KMS-11 (cell line): ENCODE results near the gene KIF1A.

Source experiments
- H2AFZ ChIP-seq: fragments of 200-600 bp; sonication (generic); 2 replicates; pipeline ENCODE4 v1.6.1; 2016; ENCODE audit warnings: antibody characterized with exemption, mixed run types, low read depth
- H3K27ac ChIP-seq: fragments of 200-600 bp; sonication (generic); 2 replicates; pipeline ENCODE4 v1.6.1; 2016; ENCODE audit warnings: mild to moderate bottlenecking, mixed run types
- H3K27me3 ChIP-seq: fragments of 200-600 bp; sonication (generic); 2 replicates; pipeline ENCODE4 v1.6.1; 2017; ENCODE audit warnings: mild to moderate bottlenecking, low read depth, mixed run types, moderate library complexity; ENCODE audit not compliant: insufficient read depth
- H3K36me3 ChIP-seq: fragments of 200-600 bp; sonication (generic); 2 replicates; pipeline ENCODE4 v1.6.1; 2017; ENCODE audit warnings: mild to moderate bottlenecking, mixed run types; ENCODE audit not compliant: insufficient read depth
- H3K4me1 ChIP-seq: fragments of 200-600 bp; sonication (generic); 2 replicates; pipeline ENCODE4 v1.6.1; 2016; ENCODE audit warnings: mild to moderate bottlenecking, low read depth, mixed run types; ENCODE audit not compliant: poor library complexity, severe bottlenecking
- H3K4me2 ChIP-seq: fragments of 200-600 bp; sonication (generic); 2 replicates; pipeline ENCODE4 v1.7.0; 2016; ENCODE audit warnings: mild to moderate bottlenecking, mixed run types
- H3K4me3 ChIP-seq: fragments of 200-600 bp; sonication (generic); IDR thresholded peaks from 2 replicates; pipeline ENCODE4 v1.6.1; 2017; ENCODE audit warnings: low read depth, low read length, mixed read lengths; ENCODE audit not compliant: insufficient read depth
- H3K79me2 ChIP-seq: fragments of 200-600 bp; sonication (generic); 2 replicates; pipeline ENCODE4 v1.6.1; 2016; ENCODE audit warnings: low read depth, mixed run types; ENCODE audit not compliant: insufficient read depth
- H3K9ac ChIP-seq: fragments of 200-600 bp; sonication (generic); 2 replicates; pipeline ENCODE4 v1.6.1; 2016; ENCODE audit warnings: mild to moderate bottlenecking, mixed run types
- H4K20me1 ChIP-seq: fragments of 200-600 bp; sonication (generic); 2 replicates; pipeline ENCODE4 v1.6.1; 2016; ENCODE audit warnings: mild to moderate bottlenecking, mixed run types; ENCODE audit not compliant: insufficient read depth
- TF ChIP-seq, protein P1 (sequence below): fragments of 200-600 bp; sonication (generic); conservative IDR thresholded peaks from 2 replicates; pipeline ENCODE4 v1.6.1; 2017; ENCODE audit warnings: low read depth, mild to moderate bottlenecking, antibody characterized with exemption, low read length, moderate library complexity, mixed read lengths

The KIF1A gene

DNA sequence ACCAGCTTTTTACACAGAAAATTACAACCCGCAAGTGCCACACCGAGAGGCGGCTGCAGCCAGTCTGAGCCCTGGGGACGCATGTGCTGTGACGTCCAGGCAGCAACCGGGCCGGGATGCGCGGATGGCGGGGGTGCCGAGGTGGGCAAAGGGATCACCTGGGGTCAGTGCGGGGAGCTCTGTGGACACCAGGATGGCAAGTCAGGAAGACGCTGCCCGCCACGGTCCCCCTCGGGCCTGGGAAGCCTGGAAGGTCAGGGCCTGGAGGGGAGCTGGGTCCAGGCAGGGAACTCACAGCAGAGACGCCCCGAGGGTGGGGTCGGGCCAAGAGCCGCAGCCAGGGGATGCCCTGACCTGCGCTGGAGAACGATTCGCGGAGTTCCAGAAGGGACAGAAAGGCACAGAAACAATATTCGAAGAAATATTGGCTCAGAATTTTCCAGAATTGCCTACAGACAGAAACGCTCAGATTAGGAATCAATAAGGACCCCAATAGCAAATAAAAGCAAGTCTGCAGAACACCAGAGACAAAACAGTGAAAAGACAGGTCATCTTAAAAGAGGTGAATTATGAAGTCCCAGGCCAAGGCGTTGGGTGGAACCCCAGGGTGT, 11.7 kb upstream of the KIF1A start:
- peak overlapping the region; percentile 62 for H2AFZ ChIP-seq

DNA sequence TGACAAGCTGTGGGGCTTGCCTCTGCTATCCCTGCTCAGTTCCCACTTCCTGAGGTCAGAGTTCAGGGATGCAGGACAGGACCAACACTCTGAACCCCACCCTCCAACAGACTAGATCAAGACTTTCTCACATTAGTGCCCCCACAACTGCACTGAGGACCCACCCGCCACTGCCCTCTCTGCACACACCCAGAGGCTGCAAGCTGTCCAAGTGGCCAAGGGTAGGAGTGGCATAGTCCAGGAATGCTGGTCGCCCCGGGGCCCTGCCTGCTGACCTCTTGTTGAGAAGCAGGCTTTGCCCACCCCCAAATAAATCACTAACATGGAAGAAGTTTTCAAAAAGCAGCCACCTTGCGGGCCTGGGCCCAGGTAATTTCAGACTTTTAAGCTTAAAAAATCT, 5.5 kb upstream of the KIF1A start:
- H2AFZ ChIP-seq: no peak overlapping the region
- no peak overlapping the region for H3K4me3 ChIP-seq
- no peaks in the 10 kb centered on the region for H3K79me2 ChIP-seq
- no peak overlapping the region for H3K27ac ChIP-seq
- H3K4me2 ChIP-seq: no peak overlapping the region
- TF ChIP-seq, protein P1, sequence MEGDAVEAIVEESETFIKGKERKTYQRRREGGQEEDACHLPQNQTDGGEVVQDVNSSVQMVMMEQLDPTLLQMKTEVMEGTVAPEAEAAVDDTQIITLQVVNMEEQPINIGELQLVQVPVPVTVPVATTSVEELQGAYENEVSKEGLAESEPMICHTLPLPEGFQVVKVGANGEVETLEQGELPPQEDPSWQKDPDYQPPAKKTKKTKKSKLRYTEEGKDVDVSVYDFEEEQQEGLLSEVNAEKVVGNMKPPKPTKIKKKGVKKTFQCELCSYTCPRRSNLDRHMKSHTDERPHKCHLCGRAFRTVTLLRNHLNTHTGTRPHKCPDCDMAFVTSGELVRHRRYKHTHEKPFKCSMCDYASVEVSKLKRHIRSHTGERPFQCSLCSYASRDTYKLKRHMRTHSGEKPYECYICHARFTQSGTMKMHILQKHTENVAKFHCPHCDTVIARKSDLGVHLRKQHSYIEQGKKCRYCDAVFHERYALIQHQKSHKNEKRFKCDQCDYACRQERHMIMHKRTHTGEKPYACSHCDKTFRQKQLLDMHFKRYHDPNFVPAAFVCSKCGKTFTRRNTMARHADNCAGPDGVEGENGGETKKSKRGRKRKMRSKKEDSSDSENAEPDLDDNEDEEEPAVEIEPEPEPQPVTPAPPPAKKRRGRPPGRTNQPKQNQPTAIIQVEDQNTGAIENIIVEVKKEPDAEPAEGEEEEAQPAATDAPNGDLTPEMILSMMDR: no peak
- H3K36me3 ChIP-seq: no peaks in the 10 kb centered on the region
- H3K9ac ChIP-seq: no peak overlapping the region
- peaks cover 56% of the 10 kb centered on the region for H3K27me3 ChIP-seq
- no peaks in the 10 kb centered on the region for H4K20me1 ChIP-seq
- no peaks in the 10 kb centered on the region for H3K4me1 ChIP-seq

More for the DNA sequence above, 11.7 kb upstream of the KIF1A start:
- H3K27me3 ChIP-seq: peaks cover 31% of the 10 kb centered on the region
- H3K27ac ChIP-seq: no peak overlapping the region
- H3K79me2 ChIP-seq: no peaks in the 10 kb centered on the region
- H3K4me2 ChIP-seq: peak overlapping the region; percentile 77
- TF ChIP-seq, protein P1: no peak
- H3K4me1 ChIP-seq: peaks cover 8% of the 10 kb centered on the region
- no peaks in the 10 kb centered on the region for H4K20me1 ChIP-seq
- no peaks in the 10 kb centered on the region for H3K36me3 ChIP-seq
- no peak overlapping the region for H3K4me3 ChIP-seq
- H3K9ac ChIP-seq: no peak overlapping the region

DNA sequence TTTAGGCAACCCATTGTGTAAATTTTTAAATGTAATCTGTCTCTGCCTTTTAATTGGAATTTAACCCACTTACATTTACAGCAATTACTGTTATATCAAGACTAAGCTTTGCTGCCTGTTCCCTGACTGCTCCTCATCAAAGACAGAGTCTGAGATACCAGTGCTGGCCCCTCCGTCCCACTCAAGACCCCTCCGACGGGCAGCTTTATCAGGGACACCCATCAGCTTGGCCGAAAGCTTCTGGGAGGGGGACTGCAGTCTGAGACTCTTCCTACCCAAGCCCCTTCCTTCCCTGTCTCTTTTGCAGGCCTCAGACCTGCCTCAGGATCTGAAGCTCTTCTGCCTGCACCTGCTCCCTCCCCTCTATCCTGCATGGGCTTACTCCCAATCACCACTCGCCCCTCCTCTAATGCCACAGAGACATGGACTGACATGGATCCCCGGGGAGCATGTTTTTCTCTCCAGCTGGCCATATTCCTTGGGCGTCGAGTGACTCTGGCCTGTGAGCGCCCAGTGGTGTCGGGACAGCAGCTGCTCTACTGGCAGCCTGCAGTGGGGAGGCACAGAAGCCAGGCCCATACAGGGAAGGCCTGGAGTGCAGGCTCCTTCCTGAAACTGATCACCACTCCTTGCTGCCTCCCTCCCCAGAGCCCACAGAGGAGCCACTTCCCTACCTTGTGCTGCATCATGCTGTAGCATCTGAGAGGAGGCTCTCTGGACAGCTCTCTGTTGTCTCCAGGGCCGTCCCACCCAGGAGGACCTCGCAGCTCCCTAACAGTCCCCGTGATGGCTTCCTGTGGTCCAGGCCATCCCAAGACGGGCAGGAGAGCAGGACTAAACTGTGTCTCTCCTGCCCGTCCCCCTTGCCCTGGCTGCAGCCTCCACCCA, 3.7 kb upstream of the KIF1A start:
- H3K4me3 ChIP-seq: no peak overlapping the region
- H2AFZ ChIP-seq: no peak overlapping the region
- H3K27me3 ChIP-seq: peaks cover 42% of the 10 kb centered on the region; the same call in 1 of the 2 replicates
- TF ChIP-seq, protein P1: no peak
- no peak overlapping the region for H3K27ac ChIP-seq
- H3K9ac ChIP-seq: no peak overlapping the region
- H3K4me1 ChIP-seq: no peaks in the 10 kb centered on the region
- H3K4me2 ChIP-seq: no peak overlapping the region
- no peaks in the 10 kb centered on the region for H3K36me3 ChIP-seq
- H3K79me2 ChIP-seq: no peaks in the 10 kb centered on the region
- H4K20me1 ChIP-seq: no peaks in the 10 kb centered on the region

DNA sequence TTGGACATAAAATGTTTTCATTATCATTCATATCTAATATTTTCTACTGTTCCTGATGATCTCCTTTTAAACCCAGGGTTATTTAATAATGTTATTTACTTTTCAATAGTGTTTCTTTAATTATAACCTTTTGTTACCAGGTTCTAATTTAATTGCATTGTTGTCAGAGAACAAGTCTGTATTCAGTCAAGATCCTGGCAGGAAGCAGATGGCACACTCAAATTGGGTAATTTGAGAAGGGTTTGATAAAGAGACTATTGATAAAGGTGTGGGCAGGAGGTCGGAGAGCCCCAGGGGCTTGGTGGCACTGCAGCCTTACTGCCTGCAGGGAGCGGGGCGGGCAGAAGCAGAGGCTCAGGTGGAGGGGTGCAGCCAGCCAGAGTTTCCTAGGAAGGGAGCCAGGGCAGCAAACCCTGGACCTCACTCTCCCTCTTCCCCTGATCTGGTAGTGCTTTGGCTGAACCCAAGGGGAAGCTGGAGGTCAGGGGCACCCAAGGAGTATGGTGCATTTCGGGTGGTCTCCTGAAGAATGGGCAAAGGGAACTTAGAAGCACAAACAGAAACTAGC, 2.3 kb upstream of the KIF1A start:
- Histone ChIP-seq H3K9ac (no peak overlapping the region), H3K79me2 (no peaks in the 10 kb centered on the region), H4K20me1 (no peaks in the 10 kb centered on the region), H3K4me2 (no peak overlapping the region), H3K27ac (no peak overlapping the region), H3K4me3 (no peak overlapping the region), H3K4me1 (no peaks in the 10 kb centered on the region), H3K27me3 (peaks cover 38% of the 10 kb centered on the region; the same call in 1 of the 2 replicates), H2AFZ (no peak overlapping the region), H3K36me3 (no peaks in the 10 kb centered on the region)
- TF ChIP-seq, protein P1: no peak
